Vagina (tissue), 2 donors: ENCODE data around the gene CPA1.

ENCODE experiments used
- CTCF ChIP-seq, 3 experiments: fragments of 450-650 bp in 2 of 3; fragments of 200-600 bp in 1 of 3; sonication (generic) in 1 of 3; IDR thresholded peaks; one replicate each; pipeline ENCODE4 v1.5.1; 2017 to 2019; ENCODE audit warnings: antibody characterized with exemption in 3 of 3, mild to moderate bottlenecking in 2 of 3, moderate library complexity in 2 of 3
- POLR2A ChIP-seq, 2 donors: fragments of 450-650 bp; IDR thresholded peaks; one replicate each; pipeline ENCODE4 v1.6.1; 2017; ENCODE audit warnings: antibody characterized with exemption in 2 of 2, mild to moderate bottlenecking in 2 of 2, moderate library complexity in 2 of 2
- POLR2AphosphoS5 ChIP-seq, 2 donors: sonication (generic); formaldehyde crosslinking; IDR thresholded peaks; one replicate each; pipeline ENCODE4 v1.9.0; 2017; ENCODE audit warnings: antibody characterized with exemption in 2 of 2, mild to moderate bottlenecking in 2 of 2, low read depth in 1 of 2; ENCODE audit not compliant: insufficient read depth in 1 of 2

GRCh38 chr7:130384371-130384801 lies 4.1 kb downstream of the CPA1 start:
- no peak for TF ChIP-seq CTCF (IDR thresholded peaks at IDR 0.05)
- no peak for TF ChIP-seq POLR2A (IDR thresholded peaks at IDR 0.05)
- no peak for TF ChIP-seq POLR2AphosphoS5 (IDR thresholded peaks at IDR 0.05; ENCODE audit: insufficient read depth in 1 of 2, low read depth in 1 of 2)
